Liver (tissue), 3 donors: Measurements from ENCODE around the gene FBLN1.

Experiments used
- ATF3 ChIP-seq: IDR thresholded peaks from 2 replicates; pipeline ENCODE4 v1.6.1; 2016; ENCODE audit warnings: antibody characterized with exemption
- CTCF ChIP-seq: fragments of 150-350 bp; IDR thresholded peaks from 2 replicates; pipeline ENCODE4 v1.5.1; 2017; ENCODE audit warnings: improper control_type of control experiment, low read depth, low read length; ENCODE audit not compliant: missing input control
- EGR1 ChIP-seq, 2 donors: IDR thresholded peaks; 2 replicates each; pipeline ENCODE4 v1.6.1; 2016 to 2018; ENCODE audit warnings: antibody characterized with exemption in 2 of 2, low read depth in 2 of 2
- FOXA1 ChIP-seq: IDR thresholded peaks from 2 replicates; pipeline ENCODE4 v1.6.1; 2016; ENCODE audit warnings: antibody characterized with exemption
- GABPA ChIP-seq, 2 donors: IDR thresholded peaks in 1 of 2; conservative IDR thresholded peaks in 1 of 2; 2 replicates each; pipeline ENCODE4 v1.6.1; 2016; ENCODE audit warnings: antibody characterized with exemption in 2 of 2, mild to moderate bottlenecking in 1 of 2, moderate library complexity in 1 of 2
- MAX ChIP-seq: IDR thresholded peaks from 2 replicates; pipeline ENCODE4 v1.6.1; 2016; ENCODE audit warnings: antibody characterized with exemption
- RAD21 ChIP-seq, 2 donors: IDR thresholded peaks; 2 replicates each; pipeline ENCODE4 v1.6.1; 2016; ENCODE audit warnings: antibody characterized with exemption in 2 of 2, mild to moderate bottlenecking in 2 of 2
- SP1 ChIP-seq: IDR thresholded peaks from 2 replicates; pipeline ENCODE4 v1.6.1; 2018; ENCODE audit warnings: antibody characterized with exemption, mild to moderate bottlenecking
- TAF1 ChIP-seq: conservative IDR thresholded peaks from 2 replicates; pipeline ENCODE4 v1.6.1; 2016; ENCODE audit warnings: antibody characterized with exemption, mild to moderate bottlenecking
- ZBTB33 ChIP-seq: IDR thresholded peaks from 2 replicates; pipeline ENCODE4 v1.6.1; 2016; ENCODE audit warnings: antibody characterized with exemption
- donor health status: healthy.
- donor health status: healthy.

- TF ChIP-seq FOXA1 (no peak), MAX (no peak), RAD21 (IDR thresholded peaks at IDR 0.05) (no peak), CTCF (no peak), ZBTB33 (no peak), ATF3 (no peak), TAF1 (no peak), EGR1 (IDR thresholded peaks at IDR 0.05; ENCODE audit: low read depth in 2 of 2) (no peak), GABPA (IDR thresholded peaks at IDR 0.05 in 1 of 2, conservative IDR thresholded peaks at IDR 0.05 in 1 of 2) (no peak), SP1 (no peak)
Observed at GRCh38 chr22:45534339-45535192, 31.9 kb downstream of the FBLN1 start.
